HG03060 (cell line): ENCODE results near the gene RNF20.
"Not testable (repeated sequence)": the region's sequence is repeated elsewhere in the genome, so short reads cannot be mapped to it uniquely, and the experiment has no call there.

ENCODE experiments used
- ATAC-seq: cut with Tn5 transposase; IDR thresholded peaks from one replicate; pipeline ENCODE4 v1.9.1; 2021; ENCODE audit warnings: low read depth, moderate number of reproducible peaks; ENCODE audit not compliant: unreplicated experiment

RNF20 gene

GRCh38 chr9:101585740-101586139, 52.1 kb downstream of the RNF20 start:
- no peak for ATAC-seq

- ATAC-seq: peak; percentile 89
Observed at GRCh38 chr9:101586651-101587050, 53.0 kb downstream of the RNF20 start.

DNA sequence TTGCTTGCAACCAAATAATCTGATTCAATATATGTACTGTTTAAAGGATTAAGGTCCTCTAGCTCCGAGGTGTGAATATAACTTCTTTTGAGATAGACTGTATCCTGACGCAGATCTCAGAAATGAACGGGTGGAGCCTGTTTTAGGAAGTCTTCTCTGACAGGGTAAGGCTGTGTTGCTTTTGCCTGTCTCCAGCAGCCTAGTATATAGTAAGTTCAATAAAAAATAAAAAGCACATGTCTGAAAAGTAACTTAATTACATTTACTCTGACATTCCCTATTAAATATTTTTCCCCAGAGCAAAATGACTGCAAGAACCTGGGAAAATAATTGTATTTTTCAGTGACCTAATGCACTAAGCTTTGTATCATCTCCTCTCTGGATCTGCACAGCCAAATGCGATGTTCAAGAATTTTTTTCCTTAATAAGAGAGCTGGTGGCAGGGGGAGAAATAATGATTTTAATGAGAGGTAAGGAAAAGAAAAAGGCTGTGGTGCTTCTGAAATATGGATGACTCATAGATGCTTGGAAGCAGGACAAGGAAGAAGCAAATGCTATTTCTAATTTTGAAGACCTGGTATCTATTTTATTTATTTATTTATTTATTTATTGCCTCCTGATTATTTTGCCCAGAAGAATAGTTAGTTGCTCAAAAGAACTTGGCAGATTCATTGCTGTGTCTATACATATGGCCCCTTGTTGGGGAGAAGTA, 53.8 kb downstream of the RNF20 start:
- no peak for ATAC-seq

DNA sequence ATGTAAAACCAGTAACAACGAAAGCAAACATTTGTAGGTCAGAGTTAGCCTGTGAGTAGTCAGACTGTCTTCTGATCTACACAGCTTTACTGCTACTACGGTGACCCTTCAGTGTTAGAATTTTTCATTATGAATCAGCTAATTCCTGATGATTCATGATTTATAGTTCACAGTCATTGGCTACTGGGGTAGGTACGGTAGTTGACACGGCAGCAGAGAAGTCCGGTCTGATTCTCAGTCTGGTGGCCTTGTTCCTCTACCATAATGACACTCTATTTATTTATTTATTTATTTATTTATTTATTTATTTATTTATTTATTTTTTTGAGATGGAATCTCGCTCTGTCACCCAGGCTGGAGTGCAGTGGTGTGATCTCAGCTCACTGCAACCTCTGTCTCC, 56.4 kb downstream of the RNF20 start:
- ATAC-seq: not testable (repeated sequence)

- no peak for ATAC-seq
Observed at GRCh38 chr9:101590901-101591300, 57.2 kb downstream of the RNF20 start.

- ATAC-seq: no peak
Observed at GRCh38 chr9:101591787-101592446, 58.3 kb downstream of the RNF20 start.

GRCh38 chr9:101592788-101593187, 59.1 kb downstream of the RNF20 start:
- no peak for ATAC-seq

DNA sequence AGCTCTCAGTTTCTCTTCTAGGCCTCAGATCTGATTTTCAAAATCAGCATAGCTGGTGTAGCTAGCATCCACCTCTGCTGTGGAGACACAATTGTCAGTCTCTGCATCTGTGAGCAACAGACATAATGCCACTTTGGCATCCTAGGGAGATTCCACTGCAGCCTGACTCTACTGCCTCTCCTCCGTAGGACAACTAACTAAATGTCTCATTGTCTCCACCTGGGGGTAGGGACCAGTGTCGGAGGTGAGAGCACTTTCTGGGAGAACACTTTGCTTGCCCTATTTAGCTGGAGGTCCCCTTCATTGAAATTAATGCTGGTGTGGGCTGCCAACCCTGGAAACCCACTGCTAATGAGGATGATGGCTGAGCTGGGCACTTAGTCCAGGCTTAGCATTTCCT, 59.7 kb downstream of the RNF20 start:
- ATAC-seq: no peak

- no peak for ATAC-seq
Observed at GRCh38 chr9:101594796-101595195, 61.1 kb downstream of the RNF20 start, which contains the start of gene PPP3R2. Gene PPP3R2 (minus strand): TSS chr9:101594969. CDS start chr9:101594921, 48 bp downstream.

DNA sequence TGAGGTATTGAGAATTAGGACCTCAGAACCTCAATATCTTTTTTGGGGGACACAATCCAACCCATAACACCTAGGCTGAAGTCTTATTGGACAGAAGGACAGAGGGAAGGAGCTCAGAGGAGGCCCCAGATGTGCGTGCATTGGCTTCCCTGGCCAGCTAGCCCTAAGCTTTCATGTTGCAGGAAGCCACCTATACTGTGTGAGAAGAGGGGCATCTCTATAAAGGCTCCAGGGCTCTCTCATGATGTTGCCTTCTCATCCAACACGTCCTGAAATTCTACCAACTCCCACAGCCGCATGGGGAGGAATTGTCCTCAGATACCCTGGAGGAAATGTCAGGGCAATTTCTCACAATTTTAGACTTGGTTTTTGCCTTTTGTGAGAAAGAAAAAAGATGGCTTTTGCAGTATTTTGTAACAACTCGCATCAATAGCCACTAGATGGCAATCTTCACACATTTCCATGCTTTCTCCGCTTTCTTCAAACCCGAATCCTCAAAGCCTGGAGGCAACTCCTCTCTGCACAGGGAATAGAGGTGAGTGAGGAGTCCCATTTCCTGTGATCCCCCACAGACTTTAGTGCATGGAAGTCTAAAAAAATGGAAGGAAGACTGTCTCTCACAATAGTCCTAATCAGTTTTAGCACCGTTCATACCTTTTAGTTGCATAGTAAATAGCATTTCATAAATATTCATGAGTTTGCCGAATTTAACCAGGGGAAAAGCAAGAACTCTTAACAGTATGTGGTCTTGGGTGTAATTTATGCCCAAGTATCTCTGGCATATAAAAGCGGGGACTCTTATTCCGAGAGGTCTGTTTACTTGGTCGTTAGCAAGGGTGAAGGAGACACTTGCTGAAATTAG, 68.5 kb downstream of the RNF20 start:
- ATAC-seq: peak; percentile 70

- no peak for ATAC-seq
Observed at GRCh38 chr9:101604296-101604695, 70.6 kb downstream of the RNF20 start.

- ATAC-seq: no peak
Observed at GRCh38 chr9:101605547-101605946, 71.9 kb downstream of the RNF20 start.
